HG03108 (cell line): ENCODE results near the gene HLA-E.

Experiments used
- ATAC-seq: cut with Tn5 transposase; IDR thresholded peaks from one replicate; pipeline ENCODE4 v1.9.1; 2021; ENCODE audit warnings: moderate library complexity; ENCODE audit not compliant: unreplicated experiment

HLA-E gene

DNA sequence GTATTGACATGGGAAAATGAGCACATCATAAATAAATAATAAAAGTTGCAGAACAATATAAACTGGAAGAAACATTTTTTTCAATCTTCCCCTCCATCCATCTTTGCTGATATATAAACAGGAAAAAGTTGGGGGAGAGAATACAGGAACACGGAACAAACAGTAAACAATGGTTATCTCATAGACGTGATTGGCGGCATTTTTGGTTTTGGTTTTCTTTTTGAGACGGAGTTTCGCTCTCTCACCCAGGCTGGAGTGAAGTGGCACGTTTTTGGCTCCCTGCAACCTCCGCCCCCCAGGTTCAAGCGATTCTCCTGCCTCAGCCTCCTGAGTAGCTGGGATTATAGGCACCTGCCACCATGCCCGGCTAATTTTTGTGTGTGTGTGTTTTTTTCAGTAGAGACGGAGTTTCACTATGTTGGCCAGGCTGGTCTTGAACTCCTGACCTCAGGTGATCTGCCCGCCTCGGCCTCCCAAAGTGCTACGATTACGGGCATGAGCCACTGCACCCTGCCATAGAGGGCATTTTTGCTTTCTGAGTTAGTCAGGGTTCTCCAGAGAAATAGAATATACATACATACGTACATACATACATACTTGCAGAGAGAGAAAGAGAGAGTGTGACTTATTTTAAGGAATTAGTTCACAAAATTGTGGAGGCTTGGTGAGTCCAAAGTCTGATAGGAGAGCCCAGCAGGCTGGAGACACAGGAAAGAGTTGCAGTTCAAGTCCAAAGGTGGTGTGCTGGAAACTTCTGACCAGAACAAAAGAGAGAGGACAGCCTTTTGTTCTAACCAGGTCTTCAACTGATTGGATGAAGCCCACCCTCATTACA lies 44.4 kb downstream of the HLA-E start:
- no peak for ATAC-seq

- no peak for ATAC-seq
Observed at GRCh38 chr6:30537931-30538330, 48.6 kb downstream of the HLA-E start.

- ATAC-seq = no peak
Observed at GRCh38 chr6:30541515-30542403, 52.5 kb downstream of the HLA-E start.

GRCh38 chr6:30542404-30542725 lies 53.1 kb downstream of the HLA-E start:
- no peak for ATAC-seq

GRCh38 chr6:30542915-30543314 lies 53.6 kb downstream of the HLA-E start:
- ATAC-seq = no peak
